Bronchial epithelial cell (primary cell): Measurements from ENCODE around the gene C1RL. TPM values are rescaled to one million over a fixed set of nuclear protein-coding genes. Genes with fewer than 3 reads are reported as not detected.

Experiments
- DNase-seq: peaks from one replicate; pipeline ENCODE4 v3.0.0-alpha.2; 2010; ENCODE audit warnings: low read depth
- FAIRE-seq: peaks from 2 replicates; lab custom pipeline; 2011; peaks lifted over from hg19 to GRCh38; lab: Jason Lieb, UNC
- H3K27me3 ChIP-seq: 2 replicates; pipeline ENCODE4 v1.5.1; 2011; ENCODE audit warnings: low read length; ENCODE audit not compliant: control insufficient read depth, insufficient read depth
- H3K36me3 ChIP-seq: 2 replicates; pipeline ENCODE4 v1.5.1; 2011; ENCODE audit warnings: low read length; ENCODE audit not compliant: control insufficient read depth, insufficient read depth
- H3K4me3 ChIP-seq: 2 replicates; pipeline ENCODE4 v1.5.1; 2011; ENCODE audit warnings: mild to moderate bottlenecking, low read depth, low read length, control low read depth
- total RNA-seq: library from RNA; depleted of rRNA; stranded (reverse); fragments of >200 nt; gene quantifications from 2 replicates; pipeline ENCODE4 v1.2.1, GENCODE V29; 2014
- TF ChIP-seq, protein P1 (sequence below): IDR thresholded peaks from 2 replicates; pipeline ENCODE4 v1.5.1; 2011; ENCODE audit warnings: mild to moderate bottlenecking, moderate library complexity, low read length, control low read depth, inconsistent platforms; ENCODE audit not compliant: insufficient read depth, severe bottlenecking

Gene C1RL
- total RNA-seq, 1 donor from 2014 or later, result 11.3 TPM

GRCh38 chr12:7089196-7089871 lies 19.7 kb downstream of the C1RL start:
- no peaks in the 10 kb centered on the region for H3K36me3 ChIP-seq
- TF ChIP-seq, protein P1, sequence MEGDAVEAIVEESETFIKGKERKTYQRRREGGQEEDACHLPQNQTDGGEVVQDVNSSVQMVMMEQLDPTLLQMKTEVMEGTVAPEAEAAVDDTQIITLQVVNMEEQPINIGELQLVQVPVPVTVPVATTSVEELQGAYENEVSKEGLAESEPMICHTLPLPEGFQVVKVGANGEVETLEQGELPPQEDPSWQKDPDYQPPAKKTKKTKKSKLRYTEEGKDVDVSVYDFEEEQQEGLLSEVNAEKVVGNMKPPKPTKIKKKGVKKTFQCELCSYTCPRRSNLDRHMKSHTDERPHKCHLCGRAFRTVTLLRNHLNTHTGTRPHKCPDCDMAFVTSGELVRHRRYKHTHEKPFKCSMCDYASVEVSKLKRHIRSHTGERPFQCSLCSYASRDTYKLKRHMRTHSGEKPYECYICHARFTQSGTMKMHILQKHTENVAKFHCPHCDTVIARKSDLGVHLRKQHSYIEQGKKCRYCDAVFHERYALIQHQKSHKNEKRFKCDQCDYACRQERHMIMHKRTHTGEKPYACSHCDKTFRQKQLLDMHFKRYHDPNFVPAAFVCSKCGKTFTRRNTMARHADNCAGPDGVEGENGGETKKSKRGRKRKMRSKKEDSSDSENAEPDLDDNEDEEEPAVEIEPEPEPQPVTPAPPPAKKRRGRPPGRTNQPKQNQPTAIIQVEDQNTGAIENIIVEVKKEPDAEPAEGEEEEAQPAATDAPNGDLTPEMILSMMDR, result no peak
- FAIRE-seq (no peak), DNase-seq (no peak)
- peaks cover 4% of the 10 kb centered on the region for H3K27me3 ChIP-seq
- H3K4me3 ChIP-seq, result no peak overlapping the region

DNA sequence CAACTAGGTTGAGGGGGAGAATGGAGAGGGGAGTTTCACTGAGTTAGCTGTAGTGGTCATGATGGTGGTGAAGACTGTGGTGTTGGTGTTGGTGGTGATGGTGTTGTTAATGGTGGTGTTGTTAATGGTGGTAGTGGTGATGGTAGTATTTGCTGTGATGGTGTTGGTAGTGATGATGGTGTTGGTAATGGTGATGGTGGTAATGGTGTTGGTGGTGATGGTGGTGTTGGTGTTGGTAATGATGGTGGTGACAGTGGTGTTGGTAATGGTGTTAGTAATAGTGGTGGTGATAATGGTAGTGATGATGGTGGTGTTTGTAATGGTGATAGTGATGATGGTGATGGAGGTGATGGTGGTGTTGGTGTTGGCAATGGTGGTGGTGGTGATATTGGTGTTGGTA lies 25.9 kb downstream of the C1RL start:
- Histone ChIP-seq H3K4me3 (no peak overlapping the region), H3K27me3 (no peaks in the 10 kb centered on the region), H3K36me3 (no peaks in the 10 kb centered on the region)
- TF ChIP-seq, protein P1, result no peak
- FAIRE-seq, result no peak
- no peak for DNase-seq

DNA sequence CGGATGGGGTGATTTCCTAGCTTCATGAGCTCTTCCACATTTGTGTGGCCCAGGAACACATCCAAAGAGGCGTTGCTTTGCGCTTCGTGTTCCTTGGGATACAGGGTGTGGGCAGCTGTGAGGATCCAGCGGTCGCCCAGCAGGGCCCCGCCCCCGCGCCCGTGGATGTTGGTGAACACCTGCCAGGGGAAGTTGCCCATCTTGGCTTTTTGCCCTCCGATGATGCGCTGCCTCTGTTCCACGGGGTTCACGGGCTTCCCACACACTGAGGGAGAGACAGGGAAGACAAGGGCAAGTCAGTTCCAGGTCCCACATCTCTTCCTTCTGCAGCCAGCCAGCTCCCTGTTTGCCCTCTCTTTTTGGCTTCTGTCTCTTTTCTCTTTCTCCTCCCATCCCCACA lies 28.0 kb downstream of the C1RL start:
- TF ChIP-seq, protein P1, result no peak
- H3K27me3 ChIP-seq, result no peaks in the 10 kb centered on the region
- no peak for DNase-seq
- H3K4me3 ChIP-seq, result no peak overlapping the region
- no peaks in the 10 kb centered on the region for H3K36me3 ChIP-seq
- no peak for FAIRE-seq

- DNase-seq, result peak; percentile 89
Measured at GRCh38 chr12:7079826-7080125, 29.2 kb downstream of the C1RL start.

GRCh38 chr12:7078163-7078562 lies 30.9 kb downstream of the C1RL start:
- Histone ChIP-seq H3K4me3 (no peak overlapping the region), H3K36me3 (no peaks in the 10 kb centered on the region), H3K27me3 (no peaks in the 10 kb centered on the region)
- DNase-seq (no peak), FAIRE-seq (no peak)
- TF ChIP-seq, protein P1, result no peak

More at GRCh38 chr12:7079826-7080125, 29.2 kb downstream of the C1RL start:
- Histone ChIP-seq H3K4me3 (no peak overlapping the region), H3K36me3 (no peaks in the 10 kb centered on the region), H3K27me3 (no peaks in the 10 kb centered on the region)
- FAIRE-seq, result no peak
- TF ChIP-seq, protein P1, result no peak

DNA sequence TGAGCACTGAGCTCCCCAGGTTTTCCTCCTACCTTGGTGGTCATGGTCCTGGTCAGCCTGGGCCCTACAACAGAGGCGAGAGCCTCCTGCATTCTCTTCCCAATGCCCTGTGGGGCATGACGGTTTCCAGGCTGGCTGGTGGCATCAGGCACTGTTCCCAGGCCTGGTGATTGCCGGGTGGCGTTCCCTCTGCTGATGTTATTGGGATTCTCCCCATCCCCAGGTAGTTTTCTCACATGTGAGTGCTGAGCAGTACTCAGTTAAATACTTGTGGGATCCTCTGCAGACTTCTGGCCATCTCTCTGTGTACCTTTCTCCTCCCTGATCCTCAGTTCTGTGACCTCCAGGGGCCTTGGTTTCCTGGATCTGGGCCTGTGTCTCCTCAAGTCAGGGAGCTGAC lies 32.5 kb downstream of the C1RL start:
- DNase-seq (no peak), FAIRE-seq (no peak)
- no peaks in the 10 kb centered on the region for H3K27me3 ChIP-seq
- H3K36me3 ChIP-seq, result no peaks in the 10 kb centered on the region
- TF ChIP-seq, protein P1, result no peak
- H3K4me3 ChIP-seq, result no peak overlapping the region
